ENCODE measurements around the gene MSH2.

DNA sequence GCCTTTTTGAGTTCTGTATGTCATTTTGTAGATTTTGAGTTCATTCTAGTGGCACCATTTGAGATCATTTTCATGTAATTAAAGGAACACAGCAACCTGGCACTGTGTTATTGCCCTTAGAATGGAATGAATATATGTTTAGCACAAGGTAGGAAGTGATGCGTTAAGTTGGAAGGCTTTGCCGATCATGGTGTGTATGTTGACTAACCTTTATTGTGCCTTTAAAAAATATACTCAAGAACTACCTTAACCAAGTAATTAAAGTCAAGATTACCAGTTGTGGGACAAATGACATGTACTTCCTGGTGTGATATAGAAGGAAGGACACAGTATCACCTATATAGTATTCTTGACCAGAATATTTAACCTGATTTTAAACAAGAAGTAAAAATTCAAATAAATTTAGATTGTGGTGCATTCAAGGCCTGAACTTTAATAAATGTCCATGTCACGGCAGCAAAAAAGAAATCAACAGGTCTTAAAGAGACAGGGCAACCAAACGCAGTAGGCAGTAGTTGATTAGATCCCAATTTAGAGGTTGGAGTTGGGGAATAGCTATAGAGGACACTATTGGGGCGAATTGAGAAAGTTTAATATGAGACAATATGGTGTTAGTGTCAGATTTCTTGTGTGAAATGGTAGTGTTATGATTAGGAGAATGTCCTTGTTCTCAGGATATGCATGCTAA is 68.6 kb downstream of the MSH2 start:
- no peak for TF ChIP-seq POLR2AphosphoS5 (IDR thresholded peaks at IDR 0.05; ENCODE audit: low read depth, low read length)
- no peak for TF ChIP-seq TAF1 (IDR thresholded peaks at IDR 0.05; ENCODE audit: borderline replicate concordance, insufficient read depth, low read length)
- TF ChIP-seq SIN3A (IDR thresholded peaks at IDR 0.05; ENCODE audit: borderline replicate concordance, insufficient read depth, low read length), result no peak
- TF ChIP-seq, protein P1, sequence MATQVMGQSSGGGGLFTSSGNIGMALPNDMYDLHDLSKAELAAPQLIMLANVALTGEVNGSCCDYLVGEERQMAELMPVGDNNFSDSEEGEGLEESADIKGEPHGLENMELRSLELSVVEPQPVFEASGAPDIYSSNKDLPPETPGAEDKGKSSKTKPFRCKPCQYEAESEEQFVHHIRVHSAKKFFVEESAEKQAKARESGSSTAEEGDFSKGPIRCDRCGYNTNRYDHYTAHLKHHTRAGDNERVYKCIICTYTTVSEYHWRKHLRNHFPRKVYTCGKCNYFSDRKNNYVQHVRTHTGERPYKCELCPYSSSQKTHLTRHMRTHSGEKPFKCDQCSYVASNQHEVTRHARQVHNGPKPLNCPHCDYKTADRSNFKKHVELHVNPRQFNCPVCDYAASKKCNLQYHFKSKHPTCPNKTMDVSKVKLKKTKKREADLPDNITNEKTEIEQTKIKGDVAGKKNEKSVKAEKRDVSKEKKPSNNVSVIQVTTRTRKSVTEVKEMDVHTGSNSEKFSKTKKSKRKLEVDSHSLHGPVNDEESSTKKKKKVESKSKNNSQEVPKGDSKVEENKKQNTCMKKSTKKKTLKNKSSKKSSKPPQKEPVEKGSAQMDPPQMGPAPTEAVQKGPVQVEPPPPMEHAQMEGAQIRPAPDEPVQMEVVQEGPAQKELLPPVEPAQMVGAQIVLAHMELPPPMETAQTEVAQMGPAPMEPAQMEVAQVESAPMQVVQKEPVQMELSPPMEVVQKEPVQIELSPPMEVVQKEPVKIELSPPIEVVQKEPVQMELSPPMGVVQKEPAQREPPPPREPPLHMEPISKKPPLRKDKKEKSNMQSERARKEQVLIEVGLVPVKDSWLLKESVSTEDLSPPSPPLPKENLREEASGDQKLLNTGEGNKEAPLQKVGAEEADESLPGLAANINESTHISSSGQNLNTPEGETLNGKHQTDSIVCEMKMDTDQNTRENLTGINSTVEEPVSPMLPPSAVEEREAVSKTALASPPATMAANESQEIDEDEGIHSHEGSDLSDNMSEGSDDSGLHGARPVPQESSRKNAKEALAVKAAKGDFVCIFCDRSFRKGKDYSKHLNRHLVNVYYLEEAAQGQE (IDR thresholded peaks at IDR 0.05; ENCODE audit: insufficient read depth in 1 of 2, low read depth in 2 of 2, low read length in 2 of 2), result no peak
- no peak for TF ChIP-seq FOXP2 (optimal IDR thresholded peaks at IDR 0.05; ENCODE audit: borderline replicate concordance, extremely low read depth, extremely low read length, insufficient read depth)

All from PFSK-1 (cell line).